ENCODE results near the gene FUOM.
A peak's percentile ranks its signal among the peaks of the same experiment; 100 is the strongest.
"Not testable (repeated sequence)": the region's sequence is repeated elsewhere in the genome, so short reads cannot be mapped to it uniquely, and the experiment has no call there.

The FUOM gene

GRCh38 chr10:133324198-133324792 is 33.5 kb downstream of the FUOM start:
- H3K4me3 ChIP-seq (ENCODE audit: low read depth, low read length) = peak overlapping the region; percentile 9
- DNase-seq (ENCODE audit: low read depth) = no peak

DNA sequence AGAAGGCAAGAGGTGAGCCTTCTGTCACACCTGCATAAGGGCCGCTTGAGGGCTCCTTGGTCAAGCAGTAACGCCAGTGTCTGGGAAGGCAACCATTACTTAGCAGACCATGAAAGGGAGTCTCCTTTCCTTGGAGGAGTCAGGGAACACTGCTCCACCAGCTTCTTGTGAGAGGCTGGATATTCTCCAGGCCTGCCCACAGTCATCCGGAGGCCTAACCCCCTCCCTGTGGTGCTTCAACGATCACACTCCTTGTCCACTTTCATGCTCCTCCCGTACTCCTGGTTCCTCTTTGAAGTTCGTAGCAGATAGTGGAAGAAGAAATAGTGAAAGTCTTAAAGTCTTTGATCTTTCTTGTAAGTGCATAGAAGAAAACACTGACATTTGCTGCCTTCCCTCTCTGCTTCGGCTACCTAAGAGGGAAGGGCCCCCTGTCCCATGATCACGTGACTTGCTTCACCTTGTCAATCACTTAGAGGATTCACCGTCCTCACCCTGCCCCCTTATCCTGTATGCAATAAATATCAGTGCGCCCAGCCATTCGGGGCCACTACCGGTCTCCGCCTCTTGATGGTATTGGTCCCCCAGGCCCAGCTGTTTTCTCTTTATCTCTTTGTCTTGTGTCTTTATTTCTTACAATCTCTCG is 35.6 kb downstream of the FUOM start:
- not testable (repeated sequence) for DNase-seq (ENCODE audit: low read depth); H3K4me3 ChIP-seq (ENCODE audit: low read depth, low read length)

DNA sequence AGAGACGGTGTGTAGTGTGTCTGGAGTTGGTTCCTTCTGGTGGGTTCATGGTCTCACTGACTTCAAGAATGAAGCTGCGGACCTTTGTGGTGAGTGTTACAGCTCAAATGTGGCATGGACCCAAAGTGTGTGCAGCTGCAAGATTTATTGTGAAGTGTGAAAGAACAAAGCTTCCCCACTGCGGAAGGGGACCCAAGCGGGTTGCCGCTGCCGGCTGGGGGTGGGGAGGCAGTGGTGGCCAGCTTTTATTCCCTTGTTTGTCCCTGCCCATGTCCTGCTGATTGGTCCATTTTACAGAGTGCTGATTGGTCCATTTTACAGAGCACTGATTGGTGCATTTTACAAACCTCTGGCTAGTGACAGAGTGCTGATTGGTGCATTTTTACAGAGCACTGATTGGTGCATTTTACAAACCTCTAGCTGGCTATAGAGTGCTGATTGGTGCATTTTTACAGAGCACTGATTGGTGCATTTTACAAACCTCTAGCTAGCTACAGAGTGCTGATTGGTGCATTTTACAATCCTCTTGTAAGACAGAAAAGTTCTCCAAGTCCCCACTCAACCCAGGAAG is 36.9 kb downstream of the FUOM start:
- H3K4me3 ChIP-seq (ENCODE audit: low read depth, low read length); DNase-seq (ENCODE audit: low read depth): not testable (repeated sequence)

GRCh38 chr10:133318494-133319127 is 39.2 kb downstream of the FUOM start:
- peak overlapping the region; percentile 47 for H3K4me3 ChIP-seq (ENCODE audit: low read depth, low read length)
- DNase-seq (ENCODE audit: low read depth) = no peak

- no peak overlapping the region for H3K4me3 ChIP-seq (ENCODE audit: low read depth, low read length)
- no peak for DNase-seq (ENCODE audit: low read depth)
These were observed 41.1 kb downstream of the FUOM start for GRCh38 chr10:133316732-133317131.

DNA sequence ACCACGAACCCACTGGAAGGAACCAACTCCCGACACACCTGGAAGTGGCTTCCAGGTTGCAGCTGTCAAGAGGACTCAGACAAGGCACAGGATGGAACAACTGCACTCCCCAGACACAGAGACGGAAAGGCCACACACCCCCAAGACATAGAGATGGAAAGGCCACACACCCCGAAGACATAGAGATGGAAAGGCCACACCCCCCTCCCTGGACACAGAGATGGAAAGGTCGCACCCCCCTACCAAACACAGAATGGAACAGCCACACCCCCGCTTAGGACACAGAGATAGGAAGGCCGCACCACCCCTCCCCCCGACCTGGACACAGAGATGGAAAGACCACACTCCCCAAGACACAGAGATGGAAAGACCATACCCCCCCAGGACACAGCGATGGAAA is 41.6 kb downstream of the FUOM start:
- no peak for DNase-seq (ENCODE audit: low read depth)
- H3K4me3 ChIP-seq (ENCODE audit: low read depth, low read length) = no peak overlapping the region

GRCh38 chr10:133315847-133316246 is 42.0 kb downstream of the FUOM start:
- no peak for DNase-seq (ENCODE audit: low read depth)
- H3K4me3 ChIP-seq (ENCODE audit: low read depth, low read length) = no peak overlapping the region

GRCh38 chr10:133314911-133315310 is 42.9 kb downstream of the FUOM start:
- H3K4me3 ChIP-seq (ENCODE audit: low read depth, low read length) = no peak overlapping the region
- DNase-seq (ENCODE audit: low read depth) = no peak

GRCh38 chr10:133313192-133313591 is 44.6 kb downstream of the FUOM start:
- no peak overlapping the region for H3K4me3 ChIP-seq (ENCODE audit: low read depth, low read length)
- no peak for DNase-seq (ENCODE audit: low read depth)

DNA sequence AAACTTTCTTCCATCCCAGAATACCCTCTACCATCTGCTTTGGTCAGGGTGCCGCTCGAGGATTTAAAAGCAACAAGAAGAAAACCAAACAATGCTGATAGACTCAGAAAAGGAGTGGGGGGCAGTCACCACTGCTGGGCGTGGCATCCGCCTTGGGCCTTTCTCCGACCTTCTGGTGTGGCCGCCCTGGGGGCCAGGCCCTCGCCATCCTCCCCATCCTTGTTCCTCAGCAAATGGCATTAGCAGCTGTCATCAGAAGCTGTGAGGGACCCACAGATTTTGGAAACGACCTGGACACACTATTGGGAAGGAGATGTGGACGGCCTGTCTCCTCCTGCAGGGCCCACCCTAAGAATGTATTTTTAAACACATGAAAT is 45.1 kb downstream of the FUOM start:
- no peak overlapping the region for H3K4me3 ChIP-seq (ENCODE audit: low read depth, low read length)
- DNase-seq (ENCODE audit: low read depth) = no peak

GRCh38 chr10:133312016-133312768 is 45.6 kb downstream of the FUOM start:
- H3K4me3 ChIP-seq (ENCODE audit: low read depth, low read length) = no peak overlapping the region
- DNase-seq (ENCODE audit: low read depth) = no peak

GRCh38 chr10:133311570-133311969 is 46.2 kb downstream of the FUOM start:
- DNase-seq (ENCODE audit: low read depth) = no peak
- no peak overlapping the region for H3K4me3 ChIP-seq (ENCODE audit: low read depth, low read length)

- no peak for DNase-seq (ENCODE audit: low read depth)
These were observed 47.0 kb downstream of the FUOM start for GRCh38 chr10:133310789-133311188.

GRCh38 chr10:133310399-133310755 is 47.4 kb downstream of the FUOM start:
- no peak overlapping the region for H3K4me3 ChIP-seq (ENCODE audit: low read depth, low read length)
- DNase-seq (ENCODE audit: low read depth) = no peak

More at GRCh38 chr10:133310789-133311188, 47.0 kb downstream of the FUOM start:
- no peak overlapping the region for H3K4me3 ChIP-seq (ENCODE audit: low read depth, low read length)

DNA sequence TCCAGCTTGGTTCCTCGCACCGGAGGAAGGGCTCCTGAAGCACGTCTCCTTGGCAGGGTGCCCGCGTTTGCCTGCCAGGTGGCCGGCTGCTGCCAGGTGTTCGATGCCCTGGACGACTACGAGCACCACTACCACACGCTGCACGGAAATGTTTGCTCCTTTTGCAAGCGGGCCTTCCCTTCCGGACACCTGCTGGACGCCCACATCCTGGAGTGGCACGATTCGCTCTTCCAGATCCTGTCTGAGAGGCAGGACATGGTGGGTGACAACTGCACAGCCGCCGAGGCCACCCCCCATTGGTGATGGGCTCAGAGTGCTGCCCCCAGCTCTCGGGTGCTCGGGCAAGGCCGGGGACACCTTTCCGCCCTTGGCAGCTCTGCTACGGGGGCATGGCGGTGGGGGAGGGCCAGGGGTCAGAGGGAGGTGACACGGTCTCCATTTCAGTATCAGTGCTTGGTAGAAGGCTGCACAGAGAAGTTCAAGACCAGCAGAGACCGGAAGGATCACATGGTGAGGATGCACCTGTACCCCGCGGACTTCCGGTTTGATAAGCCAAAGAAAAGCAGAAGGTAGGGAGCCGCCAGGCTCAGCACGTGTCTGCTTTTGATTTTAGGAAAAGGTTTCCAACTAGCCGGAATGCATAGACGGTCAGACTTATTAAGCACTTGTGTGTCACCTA is 48.0 kb downstream of the FUOM start:
- H3K4me3 ChIP-seq (ENCODE audit: low read depth, low read length) = no peak overlapping the region
- DNase-seq (ENCODE audit: low read depth) = no peak

DNA sequence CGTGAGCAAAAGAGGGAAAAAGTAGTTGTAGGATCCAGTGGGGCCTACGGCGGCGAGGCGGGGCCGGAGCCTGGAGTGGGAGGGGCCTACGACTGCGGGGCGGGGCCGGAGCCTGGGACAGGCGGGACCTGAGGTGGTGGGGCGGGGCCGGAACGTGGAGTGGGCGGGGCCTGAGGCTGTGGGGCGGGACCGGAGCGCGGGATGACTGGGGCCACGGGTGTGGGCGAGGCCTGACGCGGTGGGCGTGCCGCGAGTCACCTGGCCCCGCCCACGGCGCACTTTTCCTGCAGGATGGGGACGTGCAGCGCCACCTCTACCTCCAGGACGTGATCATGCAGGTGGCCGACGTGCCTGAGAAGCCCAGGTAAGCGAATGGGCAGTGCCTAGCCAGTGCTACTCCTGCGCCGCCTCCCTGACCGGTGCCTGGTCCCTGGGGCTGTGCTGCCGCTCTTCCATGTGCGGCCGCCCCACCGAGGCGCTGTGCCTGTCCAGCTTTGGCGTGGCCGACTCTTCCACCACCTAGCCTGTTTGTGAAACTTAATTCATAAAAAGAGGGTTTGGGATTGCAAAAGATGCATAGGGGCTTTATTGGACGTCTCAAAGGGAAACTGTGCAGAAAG is 48.6 kb downstream of the FUOM start:
- peak overlapping the region; percentile 96 for H3K4me3 ChIP-seq (ENCODE audit: low read depth, low read length)
- peak; percentile 59 for DNase-seq (ENCODE audit: low read depth)

GRCh38 chr10:133308421-133309099 is 49.3 kb downstream of the FUOM start, which contains the start of the genes TUBGCP2 and ZNF511:
Gene TUBGCP2, minus strand, starts transcription at chr10:133308872. Its CDS starts 5,931 bp downstream, at chr10:133302941.
Gene ZNF511, plus strand, starts transcription at chr10:133308914. Its CDS starts 30 bp downstream, at chr10:133308944.
- peak; percentile 52 for DNase-seq (ENCODE audit: low read depth)
- H3K4me3 ChIP-seq (ENCODE audit: low read depth, low read length) = peak within 1 kb of the TSS; percentile 96

DNA sequence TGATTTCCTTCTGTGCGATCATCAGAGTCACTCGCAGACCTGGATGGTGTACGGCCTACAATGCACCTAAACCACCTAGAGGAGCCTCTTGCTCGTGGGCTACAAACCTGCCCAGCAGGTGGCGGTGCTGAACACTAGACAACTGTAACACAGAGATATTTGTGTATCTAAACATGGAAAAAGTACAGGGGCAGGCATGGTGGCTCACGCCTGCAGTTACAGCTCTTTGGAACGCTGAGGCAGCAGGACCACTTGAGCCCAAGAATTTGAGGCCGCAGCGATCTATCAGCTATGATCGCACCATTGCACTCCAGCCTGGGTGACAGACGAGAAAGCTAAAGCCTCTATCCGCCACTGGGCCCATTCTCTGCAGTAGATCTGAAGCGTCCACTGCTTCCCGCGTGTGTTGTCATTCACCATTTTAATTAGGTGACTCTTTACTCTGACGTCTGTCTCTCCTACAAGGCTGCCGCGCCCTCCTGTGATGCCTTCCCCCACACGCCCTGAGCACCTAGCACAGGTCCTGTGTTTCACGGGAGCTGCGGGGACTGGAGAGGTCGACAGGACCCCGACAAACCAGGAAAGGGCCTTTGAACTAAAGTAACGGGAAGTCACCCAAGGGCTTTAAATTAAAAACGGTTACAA is 49.9 kb downstream of the FUOM start:
- peak overlapping the region; percentile 96 for H3K4me3 ChIP-seq (ENCODE audit: low read depth, low read length)
- no peak for DNase-seq (ENCODE audit: low read depth)
